HG03060 (cell line): Measurements from ENCODE around the gene PRPF31.
A peak's percentile ranks its signal among the peaks of the same experiment; 100 is the strongest.

Experiments
- ATAC-seq: cut with Tn5 transposase; IDR thresholded peaks from one replicate; pipeline ENCODE4 v1.9.1; 2021; ENCODE audit warnings: low read depth, moderate number of reproducible peaks; ENCODE audit not compliant: unreplicated experiment

PRPF31 gene

GRCh38 chr19:54138489-54139256 is 23.1 kb downstream of the PRPF31 start:
- no peak for ATAC-seq

- ATAC-seq = no peak
Measured at GRCh38 chr19:54141356-54141755, 25.8 kb downstream of the PRPF31 start.

- no peak for ATAC-seq
Measured at GRCh38 chr19:54142166-54142780, 26.7 kb downstream of the PRPF31 start.

GRCh38 chr19:54145541-54146158 is 30.1 kb downstream of the PRPF31 start:
- no peak for ATAC-seq

GRCh38 chr19:54147676-54148075 is 32.1 kb downstream of the PRPF31 start:
- no peak for ATAC-seq

GRCh38 chr19:54148158-54148557 is 32.6 kb downstream of the PRPF31 start:
- ATAC-seq = no peak

GRCh38 chr19:54149021-54149812 is 33.7 kb downstream of the PRPF31 start:
- ATAC-seq = no peak

- ATAC-seq = no peak
Measured at GRCh38 chr19:54151362-54152035, 35.9 kb downstream of the PRPF31 start.

- no peak for ATAC-seq
Measured at GRCh38 chr19:54152267-54152666, 36.7 kb downstream of the PRPF31 start.

GRCh38 chr19:54152878-54153524 is 37.4 kb downstream of the PRPF31 start:
- no peak for ATAC-seq

- no peak for ATAC-seq
Measured at GRCh38 chr19:54153731-54154326, 38.3 kb downstream of the PRPF31 start.

GRCh38 chr19:54154603-54155345 is 39.2 kb downstream of the PRPF31 start:
- no peak for ATAC-seq

- ATAC-seq = no peak
Measured at GRCh38 chr19:54155694-54156093, 40.1 kb downstream of the PRPF31 start.

GRCh38 chr19:54156490-54156889 is 40.9 kb downstream of the PRPF31 start:
- no peak for ATAC-seq

GRCh38 chr19:54156953-54157352 is 41.4 kb downstream of the PRPF31 start:
- ATAC-seq = no peak

- ATAC-seq = no peak
Measured at GRCh38 chr19:54158812-54159351, 43.3 kb downstream of the PRPF31 start.

GRCh38 chr19:54159352-54160181 is 44.0 kb downstream of the PRPF31 start, which contains the start of gene LENG1:
TSS of gene LENG1 (minus strand) at chr19:54159721. CDS start at chr19:54159695, 26 bp downstream.
- peak; percentile 84 for ATAC-seq
